VCaP (cell line): ENCODE measurements around the gene CCNB2.

Source experiments
- H3K27ac ChIP-seq: fragments of 450-650 bp; 2 replicates; pipeline ENCODE4 v1.5.1; 2017
- TF ChIP-seq, protein P1 (sequence below): fragments of 450-650 bp; conservative IDR thresholded peaks from 2 replicates; pipeline ENCODE4 v1.5.1; 2017; ENCODE audit warnings: mild to moderate bottlenecking, moderate library complexity

Gene CCNB2

DNA sequence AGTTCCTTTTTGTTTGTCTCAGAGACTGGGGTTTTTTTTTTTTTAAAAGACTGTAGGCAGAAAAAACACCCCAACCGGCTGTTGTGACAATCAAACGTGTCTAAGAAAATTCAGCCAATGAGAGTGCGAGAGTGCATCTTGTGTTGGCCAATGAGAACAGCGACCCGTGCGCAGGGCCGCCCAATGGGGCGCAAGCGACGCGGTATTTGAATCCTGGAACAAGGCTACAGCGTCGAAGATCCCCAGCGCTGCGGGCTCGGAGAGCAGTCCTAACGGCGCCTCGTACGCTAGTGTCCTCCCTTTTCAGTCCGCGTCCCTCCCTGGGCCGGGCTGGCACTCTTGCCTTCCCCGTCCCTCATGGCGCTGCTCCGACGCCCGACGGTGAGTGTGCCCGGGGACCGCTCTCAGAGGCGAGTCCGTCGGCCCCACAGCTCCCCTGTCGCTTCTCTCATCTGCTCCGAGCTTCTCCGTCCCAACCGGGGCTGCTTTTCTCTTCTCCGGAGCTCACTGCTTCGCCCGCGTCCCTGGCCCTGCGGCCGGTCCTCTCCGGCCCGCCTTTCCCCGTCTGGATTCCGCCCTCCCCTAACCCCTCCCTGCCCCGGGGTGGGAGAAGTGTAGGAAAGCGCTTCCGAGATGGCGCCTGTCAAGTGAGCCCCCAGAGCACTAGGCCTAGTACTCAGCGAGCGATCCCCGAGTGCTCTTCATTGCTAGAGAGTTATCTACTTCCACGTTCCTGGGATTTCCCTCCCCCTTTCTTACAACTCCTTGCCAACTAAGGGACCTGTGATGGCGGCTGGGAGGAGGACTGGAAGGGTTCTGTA is at the start of gene CCNB2:
CCNB2 (plus strand) TSS at position 235 of the 821 bp plus-strand sequence; CDS start at position 358, 123 bp downstream.
- TF ChIP-seq, protein P1, sequence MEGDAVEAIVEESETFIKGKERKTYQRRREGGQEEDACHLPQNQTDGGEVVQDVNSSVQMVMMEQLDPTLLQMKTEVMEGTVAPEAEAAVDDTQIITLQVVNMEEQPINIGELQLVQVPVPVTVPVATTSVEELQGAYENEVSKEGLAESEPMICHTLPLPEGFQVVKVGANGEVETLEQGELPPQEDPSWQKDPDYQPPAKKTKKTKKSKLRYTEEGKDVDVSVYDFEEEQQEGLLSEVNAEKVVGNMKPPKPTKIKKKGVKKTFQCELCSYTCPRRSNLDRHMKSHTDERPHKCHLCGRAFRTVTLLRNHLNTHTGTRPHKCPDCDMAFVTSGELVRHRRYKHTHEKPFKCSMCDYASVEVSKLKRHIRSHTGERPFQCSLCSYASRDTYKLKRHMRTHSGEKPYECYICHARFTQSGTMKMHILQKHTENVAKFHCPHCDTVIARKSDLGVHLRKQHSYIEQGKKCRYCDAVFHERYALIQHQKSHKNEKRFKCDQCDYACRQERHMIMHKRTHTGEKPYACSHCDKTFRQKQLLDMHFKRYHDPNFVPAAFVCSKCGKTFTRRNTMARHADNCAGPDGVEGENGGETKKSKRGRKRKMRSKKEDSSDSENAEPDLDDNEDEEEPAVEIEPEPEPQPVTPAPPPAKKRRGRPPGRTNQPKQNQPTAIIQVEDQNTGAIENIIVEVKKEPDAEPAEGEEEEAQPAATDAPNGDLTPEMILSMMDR: no peak
- H3K27ac ChIP-seq: peak within 1 kb of the TSS; percentile 74

DNA sequence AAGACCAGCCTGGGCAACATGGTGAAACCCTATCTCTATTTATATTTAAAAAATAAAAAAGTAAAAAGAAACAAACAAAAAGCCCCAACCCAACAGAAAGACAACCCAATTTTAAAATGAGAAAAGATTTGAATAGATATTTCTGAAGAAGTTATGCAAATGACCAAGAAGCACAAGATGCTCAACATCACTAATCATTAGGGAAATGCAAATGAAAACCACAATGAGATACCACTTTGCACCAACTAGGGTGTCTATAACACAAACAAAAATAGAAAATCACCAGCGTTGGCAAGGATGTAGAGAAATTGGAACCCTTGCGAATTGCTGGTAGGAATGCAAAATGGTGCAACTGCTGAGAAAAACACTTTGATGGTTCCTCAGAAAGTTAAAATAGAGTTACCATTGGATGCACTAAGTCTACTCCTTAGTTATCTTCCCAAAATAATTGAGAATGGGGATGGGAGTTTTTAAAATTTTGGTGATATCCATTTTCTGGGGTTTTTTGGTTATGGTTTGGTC is 45.8 kb upstream of the CCNB2 start:
- TF ChIP-seq, protein P1: no peak
- H3K27ac ChIP-seq: no peak overlapping the region

DNA sequence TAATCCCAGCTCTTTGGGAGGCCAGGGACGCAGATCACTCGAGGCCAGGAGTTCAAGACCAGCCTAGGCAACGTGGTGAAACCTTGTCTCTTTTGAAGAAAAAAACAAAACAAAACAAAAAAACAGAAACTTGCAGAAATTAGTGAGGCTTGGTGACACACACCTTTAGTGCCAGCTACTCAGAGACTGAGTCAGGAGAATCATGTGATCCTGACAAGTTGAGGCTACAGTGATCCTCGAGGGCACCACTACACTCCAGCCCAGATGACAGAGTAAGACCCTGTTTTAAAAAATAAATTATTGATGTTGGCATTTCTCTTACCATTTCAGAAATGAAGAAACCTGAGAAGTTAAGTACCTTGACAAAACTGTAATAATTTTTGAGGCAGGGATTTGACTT is 44.6 kb upstream of the CCNB2 start:
- H3K27ac ChIP-seq: no peak overlapping the region
- TF ChIP-seq, protein P1: no peak

DNA sequence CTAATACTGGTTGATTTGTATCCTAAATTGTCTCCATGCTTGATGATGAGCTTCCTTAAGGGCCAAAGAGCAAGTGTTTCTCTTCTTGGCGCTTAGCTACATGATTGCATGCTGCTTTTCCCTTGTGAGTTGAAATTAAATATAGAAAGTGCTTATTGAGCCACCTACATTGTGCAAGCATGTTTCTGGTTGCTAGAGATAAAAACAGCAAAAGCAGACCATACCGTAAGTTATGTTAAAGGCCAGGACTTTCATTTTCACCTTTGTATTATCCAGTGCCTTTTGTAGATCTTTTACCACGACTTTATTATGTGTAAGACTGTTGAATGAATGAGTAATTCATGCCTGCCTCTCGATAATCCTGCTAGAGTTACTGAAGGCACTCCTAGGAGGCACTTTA is 41.9 kb upstream of the CCNB2 start:
- H3K27ac ChIP-seq: no peak overlapping the region
- TF ChIP-seq, protein P1: no peak

DNA sequence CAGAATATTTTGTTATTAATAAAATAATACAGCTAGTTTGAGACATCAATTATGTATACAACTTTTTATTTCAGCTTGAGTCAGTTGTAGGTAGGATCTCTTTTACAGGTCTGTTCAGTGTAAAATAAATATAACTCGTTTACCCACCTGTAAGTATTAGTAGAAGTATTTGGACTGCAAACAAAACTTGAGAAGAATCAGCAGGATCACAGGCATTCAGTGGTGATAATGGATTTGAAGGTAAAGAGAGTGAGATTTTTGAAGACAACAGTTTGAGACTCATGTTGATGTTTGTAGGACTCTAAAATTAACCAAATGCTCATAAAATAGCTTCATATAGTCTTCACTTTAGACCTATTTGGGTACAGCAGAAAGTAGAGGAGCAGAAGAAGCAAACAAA is 35.5 kb upstream of the CCNB2 start:
- TF ChIP-seq, protein P1: no peak
- H3K27ac ChIP-seq: no peak overlapping the region; the same call in 1 of the 2 replicates

DNA sequence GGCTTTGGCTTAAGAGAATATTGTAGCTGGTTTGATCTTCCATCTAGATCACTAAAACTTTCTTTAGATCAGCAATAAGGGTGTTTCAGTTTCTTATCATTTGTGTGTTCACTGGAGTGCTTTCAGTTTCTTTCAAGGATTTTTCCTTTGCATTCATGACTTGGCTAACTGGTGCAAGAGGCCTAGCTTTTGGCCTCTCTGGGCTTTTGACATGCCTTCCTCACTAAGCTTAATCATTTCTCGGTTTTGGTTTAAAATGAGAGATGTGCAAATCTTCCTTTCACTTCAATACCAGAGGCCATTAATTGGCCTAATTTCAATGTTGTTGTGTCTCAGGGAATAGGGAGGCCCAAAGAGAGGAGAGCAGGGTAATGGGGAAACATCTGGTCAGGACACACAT is 30.3 kb upstream of the CCNB2 start:
- no peak overlapping the region for H3K27ac ChIP-seq
- TF ChIP-seq, protein P1: no peak

DNA sequence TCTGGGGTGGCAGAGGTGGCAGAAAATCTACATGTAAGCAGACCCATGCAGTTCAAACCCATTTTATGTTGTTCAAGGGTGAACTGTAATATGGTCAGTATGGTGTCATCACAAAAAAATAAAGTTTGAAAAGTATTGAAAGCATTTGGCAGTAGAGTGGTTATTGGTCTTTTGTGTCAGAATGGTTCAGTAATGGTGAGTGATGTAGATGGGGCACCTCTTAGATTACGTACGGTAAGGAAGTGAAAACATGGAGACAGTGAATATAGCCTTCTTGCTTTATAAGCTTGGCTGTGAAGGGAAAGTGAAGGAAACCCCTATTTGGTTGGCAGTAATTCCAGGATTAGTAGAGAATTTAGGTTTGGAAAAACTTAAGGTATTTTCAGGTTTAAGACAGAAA is 17.2 kb upstream of the CCNB2 start:
- TF ChIP-seq, protein P1: no peak
- H3K27ac ChIP-seq: no peak overlapping the region
